ENCODE data around the gene ANGPTL8.

The ANGPTL8 gene

GRCh38 chr19:11252665-11253355 is 13.4 kb downstream of the ANGPTL8 start:
- H4K20me1 ChIP-seq (ENCODE audit: control insufficient read depth, insufficient read depth, low read depth, low read length): no peaks in the 10 kb centered on the region
- no peaks in the 10 kb centered on the region for H3F3A ChIP-seq (ENCODE audit: control insufficient read depth, insufficient read depth)
- no peak overlapping the region for H3K27ac ChIP-seq (ENCODE audit: low read depth, low read length)
- H3K27me3 ChIP-seq (ENCODE audit: control insufficient read depth, low read length): no peaks in the 10 kb centered on the region
- H3K4me2 ChIP-seq (ENCODE audit: low read length): no peak overlapping the region
- H3K36me3 ChIP-seq (ENCODE audit: control insufficient read depth, low read length): peaks cover 24% of the 10 kb centered on the region
- H3K9me2 ChIP-seq (replicated peaks; ENCODE audit: control insufficient read depth, low read length): no peaks in the 10 kb centered on the region
- 0 out of 2 replicates have a peak, but pooled peaks cover under 1% of the 10 kb centered on the region for H3K79me2 ChIP-seq (ENCODE audit: control insufficient read depth, low read length)
- H3K4me3 ChIP-seq (ENCODE audit: low read length): no peak overlapping the region
- no peaks in the 10 kb centered on the region for H3K9me3 ChIP-seq (ENCODE audit: control insufficient read depth, insufficient read depth, low read length)
- no peaks in the 10 kb centered on the region for H3K4me1 ChIP-seq (ENCODE audit: control insufficient read depth, low read length)
- TF ChIP-seq EZH2phosphoT487 (IDR thresholded peaks at IDR 0.05; ENCODE audit: borderline replicate concordance, low read length) (no peak), CTCF (IDR thresholded peaks at IDR 0.05; ENCODE audit: low read depth, low read length, poor library complexity, severe bottlenecking) (no peak)

- Histone ChIP-seq H3K9me3 (ENCODE audit: control insufficient read depth, insufficient read depth, low read length) (no peaks in the 10 kb centered on the region), H3K79me2 (ENCODE audit: control insufficient read depth, low read length) (0 out of 2 replicates have a peak, but pooled peaks cover 2% of the 10 kb centered on the region), H3K9me2 (replicated peaks; ENCODE audit: control insufficient read depth, low read length) (no peaks in the 10 kb centered on the region), H3K4me3 (ENCODE audit: low read length) (no peak overlapping the region), H3F3A (ENCODE audit: control insufficient read depth, insufficient read depth) (no peaks in the 10 kb centered on the region), H3K36me3 (ENCODE audit: control insufficient read depth, low read length) (peaks cover 15% of the 10 kb centered on the region), H3K4me2 (ENCODE audit: low read length) (no peak overlapping the region), H4K20me1 (ENCODE audit: control insufficient read depth, insufficient read depth, low read depth, low read length) (no peaks in the 10 kb centered on the region), H3K27ac (ENCODE audit: low read depth, low read length) (no peak overlapping the region), H3K4me1 (ENCODE audit: control insufficient read depth, low read length) (no peaks in the 10 kb centered on the region), H3K27me3 (ENCODE audit: control insufficient read depth, low read length) (no peaks in the 10 kb centered on the region)
- TF ChIP-seq CTCF (IDR thresholded peaks at IDR 0.05; ENCODE audit: low read depth, low read length, poor library complexity, severe bottlenecking) (peak; percentile 32), EZH2phosphoT487 (IDR thresholded peaks at IDR 0.05; ENCODE audit: borderline replicate concordance, low read length) (no peak)
Measured at GRCh38 chr19:11254666-11255065, 15.2 kb downstream of the ANGPTL8 start.

- H3K4me2 ChIP-seq (ENCODE audit: low read length): no peak overlapping the region
Measured at GRCh38 chr19:11256189-11256588, 16.8 kb downstream of the ANGPTL8 start.

More at GRCh38 chr19:11256189-11256588, 16.8 kb downstream of the ANGPTL8 start:
- Histone ChIP-seq H3K27ac (ENCODE audit: low read depth, low read length) (no peak overlapping the region), H3K4me3 (ENCODE audit: low read length) (no peak overlapping the region), H3K27me3 (ENCODE audit: control insufficient read depth, low read length) (no peaks in the 10 kb centered on the region), H3K9me3 (ENCODE audit: control insufficient read depth, insufficient read depth, low read length) (no peaks in the 10 kb centered on the region), H3F3A (ENCODE audit: control insufficient read depth, insufficient read depth) (0 out of 2 replicates have a peak, but pooled peaks cover 3% of the 10 kb centered on the region), H4K20me1 (ENCODE audit: control insufficient read depth, insufficient read depth, low read depth, low read length) (no peaks in the 10 kb centered on the region), H3K4me1 (ENCODE audit: control insufficient read depth, low read length) (no peaks in the 10 kb centered on the region; the same call in 1 of the 2 replicates), H3K36me3 (ENCODE audit: control insufficient read depth, low read length) (peaks cover 9% of the 10 kb centered on the region), H3K9me2 (replicated peaks; ENCODE audit: control insufficient read depth, low read length) (no peaks in the 10 kb centered on the region), H3K79me2 (ENCODE audit: control insufficient read depth, low read length) (0 out of 2 replicates have a peak, but pooled peaks cover 2% of the 10 kb centered on the region)
- TF ChIP-seq EZH2phosphoT487 (IDR thresholded peaks at IDR 0.05; ENCODE audit: borderline replicate concordance, low read length) (no peak), CTCF (IDR thresholded peaks at IDR 0.05; ENCODE audit: low read depth, low read length, poor library complexity, severe bottlenecking) (no peak)
